DMS53 treated with DMSO at 0.1 percent for 48 hours (cell line): ENCODE measurements around the gene SH3RF1.

ENCODE experiments used
- DNase-seq: peaks from one replicate; lab custom pipeline; 2025; ENCODE audit not compliant: unreplicated experiment; lab: John Stamatoyannopoulos, UW

Gene SH3RF1

GRCh38 chr4:169167957-169168858 is 102.5 kb downstream of the SH3RF1 start:
- no peak for DNase-seq

DNA sequence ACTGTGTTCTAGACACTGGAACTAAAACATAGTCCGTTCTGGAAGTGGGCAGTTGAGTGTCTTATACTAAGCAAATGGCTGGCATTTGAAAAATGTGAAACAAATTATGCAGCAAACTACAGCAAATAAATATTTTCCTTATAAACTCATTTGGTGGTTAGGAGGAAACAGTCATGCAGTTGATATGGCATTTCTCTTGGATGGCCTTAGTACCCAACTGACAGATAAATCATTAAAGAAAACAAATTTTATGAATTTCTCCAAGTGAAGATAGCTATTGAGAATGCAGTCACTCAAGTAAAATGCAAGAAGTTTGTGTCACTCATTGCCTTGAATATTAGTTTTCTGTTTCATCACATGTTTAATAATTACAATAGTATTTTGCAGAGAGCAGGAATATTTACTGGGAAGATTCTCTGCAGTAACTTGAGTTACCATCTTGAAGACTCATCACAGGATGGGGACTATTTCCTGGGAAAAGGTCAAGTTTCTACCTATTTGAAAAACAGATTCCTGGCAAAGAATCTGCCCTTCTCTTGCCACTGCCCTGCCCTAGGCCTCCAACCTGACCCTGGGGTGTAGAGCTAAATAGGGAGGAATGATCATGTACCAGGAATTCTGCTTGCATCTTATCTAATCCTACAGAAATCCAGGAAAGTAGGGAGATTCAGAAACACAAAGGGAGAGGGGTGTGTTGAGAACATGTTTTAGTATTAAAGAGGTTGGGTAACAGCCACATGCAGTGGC is 105.9 kb downstream of the SH3RF1 start:
- no peak for DNase-seq

GRCh38 chr4:169163947-169164668 is 106.6 kb downstream of the SH3RF1 start:
- DNase-seq = no peak

DNA sequence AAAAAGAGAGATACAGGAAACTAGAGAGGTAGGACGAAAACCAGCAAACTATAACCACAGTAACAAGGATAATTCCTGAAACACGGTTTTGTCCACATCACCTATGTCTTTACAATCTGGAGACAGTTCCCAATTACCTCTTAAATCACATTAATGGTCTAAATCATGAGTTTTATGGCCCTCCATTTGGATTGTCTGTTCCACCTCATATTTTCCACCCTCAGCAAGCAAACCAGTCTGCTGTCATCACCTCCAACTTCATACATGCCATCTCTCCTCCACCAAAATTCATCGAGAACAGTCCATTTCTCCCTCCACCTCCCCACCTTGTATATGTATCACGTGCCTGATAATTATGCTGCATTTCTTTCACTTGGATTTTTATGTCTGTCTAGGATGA is 107.3 kb downstream of the SH3RF1 start:
- DNase-seq = no peak

DNA sequence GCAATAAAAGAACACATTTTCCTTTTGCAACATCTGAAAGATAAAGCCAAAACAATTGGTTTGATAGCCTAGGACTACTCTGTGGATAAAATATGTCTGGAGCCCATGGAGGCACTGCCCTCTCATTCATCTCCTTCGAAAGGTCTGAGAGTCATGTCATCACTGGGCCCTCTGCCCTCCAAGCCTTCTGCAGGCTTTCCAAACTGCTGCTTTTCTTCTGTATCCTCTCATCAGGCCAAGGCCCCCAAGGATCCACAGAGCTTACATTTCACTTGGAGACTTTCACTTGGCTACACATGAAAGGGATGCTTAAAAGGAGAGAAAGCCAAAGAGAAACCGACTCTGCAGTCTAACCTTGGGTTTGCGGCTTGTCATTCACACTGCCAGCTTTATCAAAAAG is 109.9 kb downstream of the SH3RF1 start:
- no peak for DNase-seq

DNA sequence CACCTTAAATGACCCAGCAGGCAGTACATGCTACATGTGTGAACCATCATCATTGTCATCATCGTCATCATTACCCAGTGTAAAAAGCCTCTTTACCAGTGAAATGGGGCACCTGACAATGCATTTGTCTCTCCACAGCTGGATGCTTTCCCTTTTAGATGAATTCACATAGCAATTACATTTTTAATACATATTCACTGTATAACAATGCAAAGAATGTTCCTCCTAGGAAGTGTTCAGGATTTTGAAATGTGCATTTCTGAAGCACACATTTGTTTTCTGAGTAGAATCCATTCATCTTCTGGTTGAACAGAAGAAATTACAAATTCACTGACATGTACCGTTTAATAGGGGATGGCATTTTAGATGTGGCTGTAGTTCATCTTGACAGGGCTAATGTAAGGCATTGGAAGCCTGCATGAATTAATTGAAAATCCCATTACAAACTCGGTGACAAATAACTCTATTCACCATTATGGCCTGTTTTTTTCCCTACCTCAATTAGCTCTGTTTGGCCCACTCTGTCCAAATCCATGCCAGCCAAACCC is 111.1 kb downstream of the SH3RF1 start:
- no peak for DNase-seq

DNA sequence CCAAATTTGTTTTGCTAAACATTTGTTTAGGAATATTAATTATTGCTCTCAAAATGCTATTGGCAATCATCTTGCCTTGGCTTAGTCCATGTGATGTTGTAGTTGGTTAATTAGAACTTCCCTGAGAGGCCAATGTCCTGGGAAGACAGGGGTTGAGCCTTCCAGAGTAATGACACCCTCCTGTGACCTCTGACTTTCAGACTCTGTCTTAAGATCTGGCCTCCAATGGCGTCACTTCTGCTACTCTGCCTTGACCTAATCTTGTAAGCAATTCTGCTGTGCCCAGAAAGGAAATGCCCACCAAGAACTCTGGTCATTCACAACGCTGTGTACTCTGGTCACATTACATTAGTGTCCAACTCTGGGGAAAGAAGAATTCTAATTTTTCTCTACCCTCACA is 111.9 kb downstream of the SH3RF1 start:
- DNase-seq = no peak

- DNase-seq = no peak
Measured at GRCh38 chr4:169158046-169158445, 112.7 kb downstream of the SH3RF1 start.

- no peak for DNase-seq
Measured at GRCh38 chr4:169156392-169156791, 114.4 kb downstream of the SH3RF1 start.

DNA sequence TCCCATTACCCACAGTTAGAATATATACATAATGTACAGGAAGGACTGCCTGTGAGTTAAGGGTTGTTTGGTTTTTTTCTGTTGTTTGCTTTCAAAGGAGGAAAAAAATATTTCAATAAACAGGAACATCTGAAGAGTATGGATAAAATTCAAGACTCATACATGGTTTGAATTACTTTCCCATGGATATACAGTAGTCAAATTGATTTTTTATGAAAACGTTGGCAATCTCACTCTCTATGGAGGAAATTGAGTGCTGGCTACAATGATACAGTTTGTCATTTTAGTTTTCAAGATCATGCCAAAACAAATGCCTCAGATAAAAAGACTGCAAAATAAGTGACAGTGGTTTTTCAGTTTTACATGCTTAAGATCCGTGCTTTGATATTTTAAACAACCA is 116.6 kb downstream of the SH3RF1 start:
- no peak for DNase-seq

DNA sequence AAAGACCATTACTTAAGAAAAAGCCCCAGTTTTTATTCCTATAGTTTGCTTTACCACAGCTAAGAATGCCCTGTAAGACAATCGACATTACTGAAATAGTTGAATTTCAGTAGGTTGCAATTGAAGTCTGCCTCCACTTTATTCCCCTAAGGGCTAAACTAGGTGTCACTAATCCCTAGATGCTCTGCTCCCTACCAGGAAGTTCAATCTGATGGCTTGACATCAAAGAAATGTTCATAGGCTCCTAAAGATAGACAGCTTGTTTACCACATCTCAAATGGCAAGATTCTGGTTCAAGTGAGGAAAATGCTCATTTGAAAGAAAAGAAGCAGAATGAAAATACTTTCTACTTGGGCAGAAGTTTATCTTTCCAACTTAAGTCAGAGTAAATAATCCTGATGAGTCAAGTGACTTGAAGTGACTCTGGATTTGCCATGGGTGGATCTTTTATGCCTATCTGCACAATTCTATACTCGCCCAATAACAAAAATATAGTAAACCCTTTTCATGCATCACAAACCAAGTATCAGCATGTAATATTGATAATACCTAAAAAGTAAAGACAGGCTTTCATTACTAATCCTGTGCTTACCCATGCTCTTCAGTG is 117.2 kb downstream of the SH3RF1 start:
- DNase-seq = peak; percentile 31

GRCh38 chr4:169152899-169153298 is 117.9 kb downstream of the SH3RF1 start:
- DNase-seq = no peak

GRCh38 chr4:169152098-169152497 is 118.7 kb downstream of the SH3RF1 start:
- no peak for DNase-seq

GRCh38 chr4:169151671-169152070 is 119.1 kb downstream of the SH3RF1 start:
- no peak for DNase-seq

- no peak for DNase-seq
Measured at GRCh38 chr4:169150806-169151205, 120.0 kb downstream of the SH3RF1 start.

- no peak for DNase-seq
Measured at GRCh38 chr4:169148885-169149284, 121.9 kb downstream of the SH3RF1 start.

DNA sequence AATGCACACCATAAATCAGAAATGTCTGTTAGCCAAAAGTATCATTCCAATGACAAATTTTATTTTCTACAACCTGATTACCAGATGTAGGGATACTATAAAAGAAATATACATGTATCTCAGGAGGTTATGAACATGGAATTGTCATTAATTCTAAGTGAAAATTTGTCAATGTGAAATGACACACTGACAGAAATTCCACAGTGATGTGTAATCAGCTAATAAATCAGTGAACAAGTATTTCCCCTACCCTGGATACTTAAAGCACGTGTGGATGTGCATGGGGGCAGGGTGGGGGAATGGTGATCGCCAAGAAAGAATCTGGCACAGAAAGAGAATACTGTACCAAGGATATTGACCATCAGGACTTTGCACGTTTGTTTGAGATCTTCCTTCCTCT is 123.6 kb downstream of the SH3RF1 start:
- no peak for DNase-seq

GRCh38 chr4:169144061-169144600 is 126.6 kb downstream of the SH3RF1 start:
- no peak for DNase-seq

- no peak for DNase-seq
Measured at GRCh38 chr4:169143335-169143734, 127.4 kb downstream of the SH3RF1 start.

GRCh38 chr4:169142906-169143305 is 127.8 kb downstream of the SH3RF1 start:
- DNase-seq = peak; percentile 0

DNA sequence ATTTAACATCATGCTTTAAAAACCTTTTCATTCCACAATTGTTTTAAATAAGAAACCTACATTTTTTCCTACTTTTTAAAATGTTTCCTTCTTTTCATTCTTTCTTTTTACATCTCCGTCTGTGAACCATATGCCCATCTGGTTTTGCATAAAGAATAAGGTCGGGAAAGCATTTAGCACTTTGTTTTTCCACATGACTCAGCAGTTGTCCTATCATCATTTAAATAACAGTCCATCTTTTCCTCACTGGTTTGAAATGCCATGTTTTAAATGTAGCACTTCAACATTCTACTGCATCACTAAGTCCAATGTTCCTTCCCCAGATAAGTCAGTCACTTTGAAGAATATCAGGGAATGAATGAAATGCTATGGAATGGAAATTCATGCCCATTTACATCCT is 128.4 kb downstream of the SH3RF1 start:
- no peak for DNase-seq
